NCI-H345 treated with DMSO at 0.1 percent for 48 hours (cell line): Measurements from ENCODE around the gene CENPM.

ENCODE experiments used
- DNase-seq: peaks from one replicate; lab custom pipeline; 2025; ENCODE audit not compliant: unreplicated experiment; lab: John Stamatoyannopoulos, UW

Gene CENPM

GRCh38 chr22:41933411-41934177 lies 13.4 kb downstream of the CENPM start:
- no peak for DNase-seq

- DNase-seq = no peak
Observed at GRCh38 chr22:41932353-41932752, 14.6 kb downstream of the CENPM start.

- DNase-seq = no peak
Observed at GRCh38 chr22:41931701-41932269, 15.2 kb downstream of the CENPM start.

DNA sequence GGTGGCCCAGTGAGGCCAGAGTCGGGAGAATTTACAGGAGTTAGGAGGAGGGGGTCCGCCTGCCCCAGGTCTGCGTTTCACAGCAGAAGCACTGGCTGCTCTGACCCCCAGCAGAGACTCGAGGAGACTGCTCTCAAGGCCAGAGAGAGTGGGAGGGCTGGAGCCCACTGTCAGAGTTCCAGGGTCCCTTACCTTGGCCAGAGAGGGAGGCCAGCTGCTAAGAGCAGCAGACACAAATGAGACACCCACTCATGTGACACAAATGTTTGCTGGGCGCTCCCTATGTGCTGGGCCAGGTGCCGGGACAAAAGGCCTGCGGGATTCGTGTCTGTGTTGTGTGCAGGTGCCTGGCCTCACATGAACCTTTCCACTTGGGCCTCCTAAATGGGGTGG lies 17.5 kb downstream of the CENPM start:
- no peak for DNase-seq

- no peak for DNase-seq
Observed at GRCh38 chr22:41928593-41929417, 18.1 kb downstream of the CENPM start.

DNA sequence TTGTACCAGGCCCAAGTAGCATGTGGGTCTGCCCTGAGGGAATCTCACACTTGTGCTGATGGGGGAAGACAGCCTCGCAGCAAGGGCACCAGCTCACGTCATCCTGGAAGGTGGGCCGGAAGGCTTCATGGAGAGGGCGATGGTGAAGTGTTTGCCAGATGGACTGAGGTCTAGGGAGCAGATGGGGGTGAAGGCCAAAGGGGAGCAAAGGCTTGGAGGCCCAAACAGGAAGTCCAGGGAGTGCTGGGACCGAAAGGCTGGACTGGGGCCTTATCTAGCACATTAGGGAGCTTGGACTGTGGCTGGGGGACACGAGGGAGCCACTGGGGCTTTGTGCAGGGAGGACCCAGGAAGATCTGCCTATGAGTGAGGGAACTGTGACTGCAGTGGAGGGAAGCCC lies 19.1 kb downstream of the CENPM start:
- no peak for DNase-seq

DNA sequence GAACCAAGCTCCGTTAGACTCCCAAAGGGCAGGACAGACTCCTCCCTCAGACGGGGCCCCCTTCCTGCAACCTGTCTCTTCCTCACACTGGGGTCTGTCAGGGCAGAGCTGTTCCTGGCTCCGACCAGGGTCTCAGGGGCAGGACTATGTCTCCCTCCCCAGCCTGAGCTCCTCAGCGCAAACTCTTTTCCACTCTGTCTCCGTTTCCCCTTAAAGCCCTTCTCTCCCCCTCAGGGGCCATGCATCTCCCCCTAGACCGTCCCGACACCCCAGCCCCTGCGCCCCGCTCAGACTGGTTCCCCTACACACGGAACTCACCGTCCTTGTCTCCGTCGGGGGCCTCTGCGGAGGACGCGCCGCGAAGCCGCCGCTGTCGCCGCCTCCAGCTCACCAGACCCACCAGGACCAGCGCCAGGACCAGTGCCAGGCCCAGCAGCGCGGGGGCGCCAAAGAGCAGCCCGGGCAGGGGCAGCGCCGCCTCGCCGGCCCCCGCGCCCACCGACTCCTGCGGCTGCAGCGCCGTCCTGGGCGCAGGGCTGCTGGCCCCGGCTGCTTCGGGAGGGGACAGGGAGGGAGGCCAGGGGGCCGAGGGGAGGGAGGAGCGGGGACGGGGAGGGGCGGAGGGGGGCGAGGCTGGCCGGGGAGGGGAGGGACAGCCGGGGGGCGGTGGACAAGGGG lies 21.0 kb downstream of the CENPM start:
- no peak for DNase-seq

- no peak for DNase-seq
Observed at GRCh38 chr22:41923595-41924276, 23.2 kb downstream of the CENPM start.

- no peak for DNase-seq
Observed at GRCh38 chr22:41922940-41923594, 23.9 kb downstream of the CENPM start.

- DNase-seq = no peak
Observed at GRCh38 chr22:41922328-41922727, 24.6 kb downstream of the CENPM start.

DNA sequence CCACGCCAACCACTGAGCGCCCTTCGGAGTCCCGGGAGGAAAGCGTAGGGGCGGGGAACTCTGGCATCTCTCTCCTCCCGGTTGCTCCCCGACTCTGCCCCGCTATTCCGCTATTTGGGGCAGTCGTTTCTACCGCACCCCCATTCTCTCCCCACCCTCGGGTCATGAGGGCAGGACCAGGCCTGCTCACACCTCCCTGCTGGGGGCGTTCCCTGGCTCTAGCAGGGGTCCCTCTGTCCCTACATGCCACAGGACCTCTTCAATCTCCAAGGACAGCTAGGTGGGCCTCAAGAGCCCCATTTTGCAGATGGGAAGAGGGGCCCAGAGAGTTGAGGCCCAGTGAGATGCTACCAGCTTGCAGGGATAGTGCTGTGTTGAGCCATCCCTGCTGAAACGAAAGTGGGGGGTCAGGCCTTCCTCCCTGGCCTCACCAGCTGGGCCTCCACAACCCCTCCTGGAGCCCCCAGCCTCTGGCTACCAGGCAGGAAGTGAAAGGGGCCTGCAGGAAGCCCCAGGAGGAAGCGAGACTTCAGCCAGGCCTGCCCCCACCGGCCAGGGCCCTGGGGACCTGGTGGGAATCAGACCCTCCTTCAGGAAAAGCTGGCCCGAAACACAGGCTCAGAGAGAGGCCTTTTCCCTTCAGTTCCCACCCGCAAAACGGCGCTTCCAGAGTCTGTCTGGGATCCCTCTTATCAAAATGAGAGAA lies 26.5 kb downstream of the CENPM start:
- DNase-seq = no peak

GRCh38 chr22:41919357-41920224 lies 27.4 kb downstream of the CENPM start:
- no peak for DNase-seq

DNA sequence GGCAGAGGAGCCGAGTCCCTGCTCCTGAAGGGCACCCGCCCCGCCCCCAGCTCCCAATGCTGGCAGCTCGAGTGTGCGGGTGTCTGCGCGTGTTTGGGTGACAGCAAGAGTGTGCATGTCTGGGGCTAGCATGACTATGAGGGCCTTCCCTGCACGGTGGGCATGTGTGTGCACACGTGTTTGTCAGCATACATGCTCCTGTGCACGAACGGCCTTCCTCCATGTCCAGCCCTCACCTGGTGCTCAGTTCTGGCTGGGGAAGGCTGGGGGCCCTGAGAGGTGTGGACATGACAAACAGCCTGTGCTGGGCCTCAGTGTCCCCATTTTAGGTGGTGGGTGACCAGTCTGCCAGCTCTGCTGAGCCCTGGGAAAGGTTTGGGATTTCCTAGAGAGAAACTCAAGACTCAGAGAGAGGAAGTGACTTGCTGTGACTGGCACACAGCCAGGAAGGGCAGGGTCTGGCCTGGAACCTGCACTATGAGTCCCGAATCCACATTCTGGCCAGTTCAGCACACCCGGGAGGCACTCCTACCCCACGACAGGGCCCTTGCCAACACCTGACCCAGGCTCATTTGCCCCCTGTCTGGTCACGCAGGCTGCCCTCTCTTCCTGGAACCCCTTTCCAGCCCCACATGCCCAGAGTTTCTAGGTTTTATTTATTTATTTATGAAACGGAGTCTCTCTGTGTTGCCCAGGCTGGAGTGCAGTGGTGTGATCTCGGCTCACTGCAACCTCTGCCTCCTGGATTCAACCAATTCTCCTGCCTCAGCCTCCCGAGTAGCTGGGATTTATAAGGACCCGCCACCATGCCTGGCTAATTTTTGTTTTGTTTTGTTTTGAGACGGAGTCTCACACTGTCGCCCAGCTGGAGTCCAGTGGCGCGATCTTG lies 28.8 kb downstream of the CENPM start:
- no peak for DNase-seq

DNA sequence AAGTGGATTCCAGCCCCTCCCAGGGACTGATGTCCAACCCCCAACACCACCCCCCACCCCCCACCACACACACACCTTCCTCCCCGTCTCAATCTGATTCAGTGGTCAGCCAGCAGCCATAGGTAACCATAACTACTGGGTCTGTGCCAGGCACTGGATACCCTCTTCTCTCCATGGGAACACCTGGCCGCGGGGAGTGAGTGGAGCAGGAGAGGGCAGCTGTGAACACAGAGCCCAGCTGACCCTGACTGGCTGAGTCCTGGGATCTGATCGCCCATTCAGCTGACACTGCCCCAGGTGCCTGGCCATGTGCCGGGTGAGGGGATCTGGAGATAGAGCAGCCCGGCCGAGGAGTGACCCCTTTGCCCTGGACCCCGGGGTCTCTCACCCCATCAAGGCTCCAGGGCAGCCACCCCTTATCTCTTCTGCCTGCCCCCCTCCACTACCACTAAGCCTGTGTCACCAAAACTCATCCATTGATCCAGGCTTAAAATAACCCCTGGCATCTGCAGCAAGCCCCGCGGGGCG lies 29.5 kb downstream of the CENPM start:
- no peak for DNase-seq

DNA sequence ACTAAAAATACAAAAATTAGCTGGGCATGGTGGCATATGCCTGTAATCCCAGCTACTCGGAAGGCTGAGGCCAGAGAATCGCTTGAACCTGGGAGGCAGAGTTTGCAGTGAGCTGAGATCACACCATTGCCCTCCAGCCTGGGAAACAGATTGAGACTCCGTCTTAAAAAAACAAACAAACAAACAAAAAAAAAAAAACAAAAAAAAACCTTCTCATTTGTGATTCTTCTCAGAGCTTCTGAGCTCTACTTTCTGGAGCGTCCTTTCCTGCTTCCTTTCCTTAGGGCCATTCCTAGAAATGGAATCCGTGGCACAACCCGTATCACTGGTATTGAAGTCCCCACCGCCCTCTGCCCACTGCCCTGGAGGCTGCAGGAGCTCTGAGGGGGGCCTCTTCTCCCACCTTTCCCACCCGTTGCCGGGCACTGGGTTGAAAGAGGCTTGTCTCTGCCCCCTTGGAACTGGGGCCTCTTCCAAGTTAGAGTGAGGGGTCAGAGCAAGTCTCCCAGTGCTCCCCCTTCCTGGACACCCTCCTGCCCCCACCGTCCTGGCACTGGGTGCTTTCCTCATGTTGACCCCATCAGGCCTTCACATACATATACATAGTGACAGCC lies 30.1 kb downstream of the CENPM start:
- no peak for DNase-seq

DNA sequence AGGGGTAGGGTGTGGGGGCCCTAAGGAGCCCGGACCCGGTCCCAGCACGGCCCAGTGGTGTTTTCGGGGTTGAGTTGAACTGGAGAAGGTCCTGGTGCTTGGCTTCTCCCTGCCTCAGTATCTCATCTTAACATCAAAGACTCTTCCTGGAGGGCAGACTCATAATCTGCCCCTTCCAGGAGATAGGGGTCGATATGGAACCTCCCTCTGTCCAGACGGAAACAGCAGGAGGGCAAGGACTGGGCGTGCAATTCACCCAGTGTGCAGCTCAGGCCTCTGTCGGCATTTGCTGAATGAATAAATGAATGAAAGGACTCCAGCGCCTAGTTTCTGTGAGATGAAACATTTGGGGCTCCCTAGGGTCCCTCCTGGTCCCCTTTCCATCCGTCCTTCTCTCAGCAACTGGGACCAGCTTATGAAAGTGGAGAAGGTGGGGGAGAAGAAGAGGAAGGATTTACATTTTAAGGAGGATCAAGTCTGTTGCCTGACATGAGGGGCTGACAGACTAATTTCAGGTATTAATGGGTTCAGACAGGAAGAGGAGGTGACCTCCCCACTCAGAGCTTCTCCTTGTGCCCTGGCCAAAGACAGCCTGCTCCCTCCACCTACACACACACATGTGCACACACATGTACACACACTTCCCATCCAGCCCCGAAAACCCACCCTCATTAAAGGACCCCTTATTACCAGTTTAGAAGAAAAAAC lies 31.0 kb downstream of the CENPM start:
- DNase-seq = no peak
